H1 (cell line): ENCODE measurements around the gene ZNF609. TPM values are rescaled to one million over a fixed set of nuclear protein-coding genes. Genes with fewer than 3 reads are reported as not detected.

Source experiments
- CTCF ChIA-PET: fragments of 300-600 bp; sonication (Branson Sonifier 250); formaldehyde crosslinking; loops from one replicate; lab custom pipeline; 2021; ENCODE audit not compliant: partially characterized antibody; lab: Charles Lee
- POLR2A ChIA-PET: fragments of 300-600 bp; sonication (Branson Sonifier 250); formaldehyde crosslinking; loops from one replicate; lab custom pipeline; 2021; ENCODE audit warnings: inconsistent platforms; ENCODE audit not compliant: partially characterized antibody; lab: Charles Lee
- DNase-seq, 2 experiments: peaks; one replicate each; pipeline versions ENCODE4 v3.0.0 to v3.0.0-alpha.2; 2010 to 2022; ENCODE audit warnings: low spot score in 2 of 2, low read depth in 1 of 2, mixed read lengths in 1 of 2
- FAIRE-seq: peaks from 2 replicates; lab custom pipeline; 2011; peaks lifted over from hg19 to GRCh38; lab: Jason Lieb, UNC
- H2AFZ ChIP-seq: 2 replicates; pipeline ENCODE4 v1.8.1; 2012; ENCODE audit warnings: low read length, inconsistent platforms
- H2AK5ac ChIP-seq: 2 replicates; pipeline ENCODE4 v1.6.1; 2013; ENCODE audit warnings: low read depth, low read length
- H2BK120ac ChIP-seq: replicated peaks from 2 replicates; pipeline ENCODE3; 2013; ENCODE audit warnings: low read depth, low read length, inconsistent platforms
- H2BK12ac ChIP-seq: 2 replicates; pipeline ENCODE4 v1.6.1; 2013; ENCODE audit warnings: low read depth, low read length
- H2BK15ac ChIP-seq: 2 replicates; pipeline ENCODE4 v1.6.1; 2013; ENCODE audit warnings: low read length
- H2BK20ac ChIP-seq: 2 replicates; pipeline ENCODE4 v1.6.1; 2013; ENCODE audit warnings: low read length
- H2BK5ac ChIP-seq: 2 replicates; pipeline ENCODE4 v1.6.1; 2013; ENCODE audit warnings: low read depth, low read length
- H3K14ac ChIP-seq: 2 replicates; pipeline ENCODE4 v1.6.1; 2013; ENCODE audit warnings: inconsistent platforms; ENCODE audit not compliant: insufficient read length
- H3K18ac ChIP-seq: 2 replicates; pipeline ENCODE4 v1.6.1; 2013; ENCODE audit warnings: low read length; ENCODE audit errors: extremely low read depth
- H3K23ac ChIP-seq: 2 replicates; pipeline ENCODE4 v1.6.1; 2013; ENCODE audit warnings: inconsistent platforms; ENCODE audit not compliant: insufficient read length
- H3K23me2 ChIP-seq: 2 replicates; pipeline ENCODE4 v1.6.1; 2013; ENCODE audit warnings: low read depth, low read length
- H3K27ac ChIP-seq: 2 replicates; pipeline ENCODE4 v1.6.1; 2011; ENCODE audit warnings: low read depth, low read length, inconsistent platforms
- H3K27me3 ChIP-seq, 4 experiments: replicated peaks in 1 of 4; 1 replicate in 1 of 4; 2 replicates in 3 of 4; pipeline versions ENCODE4 v1.6.1 to v1.8.1; 2011 to 2013; ENCODE audit warnings: low read length in 3 of 4, mild to moderate bottlenecking in 3 of 4, inconsistent platforms in 2 of 4, mixed read lengths in 2 of 4, moderate library complexity in 1 of 4; ENCODE audit not compliant: control insufficient read depth in 3 of 4, insufficient read depth in 3 of 4; ENCODE audit errors: extremely low read depth in 1 of 4
- H3K36me3 ChIP-seq, 4 experiments: 2 replicates each; pipeline versions ENCODE4 v1.6.1 to v1.8.1; 2011 to 2013; ENCODE audit warnings: mild to moderate bottlenecking in 4 of 4, low read length in 3 of 4, moderate library complexity in 2 of 4, control low read depth in 1 of 4, inconsistent platforms in 1 of 4; ENCODE audit not compliant: insufficient read depth in 4 of 4, control insufficient read depth in 2 of 4
- H3K4ac ChIP-seq: replicated peaks from 2 replicates; pipeline ENCODE3; 2013; ENCODE audit warnings: low read length, low read depth, mixed read lengths, inconsistent platforms; ENCODE audit not compliant: insufficient read length
- H3K4me1 ChIP-seq, 4 experiments: replicated peaks in 1 of 4; 1 replicate in 1 of 4; 2 replicates in 3 of 4; pipeline versions ENCODE4 v1.6.1 to v1.8.1; 2011 to 2013; ENCODE audit warnings: low read length in 3 of 4, inconsistent platforms in 2 of 4, mixed read lengths in 1 of 4; ENCODE audit not compliant: insufficient read depth in 4 of 4, control insufficient read depth in 3 of 4
- H3K4me2 ChIP-seq, 2 experiments: 2 replicates each; pipeline versions ENCODE4 v1.6.1 to v1.8.1; 2011 to 2013; ENCODE audit warnings: low read depth in 2 of 2, low read length in 2 of 2, control low read depth in 1 of 2, inconsistent platforms in 1 of 2, mild to moderate bottlenecking in 1 of 2; ENCODE audit not compliant: insufficient read depth in 1 of 2
- H3K4me3 ChIP-seq, 4 experiments: fragments of 200-600, 300-600 bp in 1 of 4; sonication (generic), shearing (Covaris generic), sonication (Bioruptor Twin) in 1 of 4; 2 replicates each; pipeline versions ENCODE4 v1.5.1 to v1.8.1; 2011 to 2016; ENCODE audit warnings: low read length in 4 of 4, low read depth in 3 of 4, control low read depth in 2 of 4, inconsistent platforms in 2 of 4, mild to moderate bottlenecking in 2 of 4, mixed read lengths in 1 of 4, moderate library complexity in 1 of 4; ENCODE audit not compliant: insufficient read depth in 2 of 4; ENCODE audit errors: extremely low read depth in 1 of 4
- H3K56ac ChIP-seq: replicated peaks from 2 replicates; pipeline ENCODE3; 2013; ENCODE audit warnings: low read depth, mild to moderate bottlenecking, mixed read lengths, low read length, inconsistent platforms; ENCODE audit not compliant: insufficient read length
- H3K79me1 ChIP-seq: 2 replicates; pipeline ENCODE4 v1.6.1; 2013; ENCODE audit warnings: low read depth, low read length, control low read depth
- H3K79me2 ChIP-seq, 2 experiments: 2 replicates each; pipeline versions ENCODE4 v1.6.1 to v1.8.1; 2012 to 2013; ENCODE audit warnings: low read length in 2 of 2, mild to moderate bottlenecking in 2 of 2, inconsistent platforms in 1 of 2; ENCODE audit not compliant: insufficient read depth in 2 of 2, control insufficient read depth in 1 of 2
- H3K9ac ChIP-seq, 4 experiments: replicated peaks in 1 of 4; 1 replicate in 1 of 4; 2 replicates in 3 of 4; pipeline versions ENCODE4 v1.6.1 to v1.8.1; 2011 to 2013; ENCODE audit warnings: low read depth in 3 of 4, low read length in 3 of 4, control low read depth in 2 of 4, mild to moderate bottlenecking in 2 of 4, moderate library complexity in 2 of 4, inconsistent platforms in 1 of 4; ENCODE audit errors: extremely low read depth in 1 of 4
- H3K9me3 ChIP-seq, 2 experiments: 2 replicates each; pipeline versions ENCODE4 v1.6.1 to v1.8.1; 2012 to 2013; ENCODE audit warnings: mild to moderate bottlenecking in 2 of 2, moderate library complexity in 2 of 2, control low read depth in 1 of 2, inconsistent platforms in 1 of 2, low read depth in 1 of 2, low read length in 1 of 2, mixed read lengths in 1 of 2; ENCODE audit not compliant: insufficient read depth in 2 of 2
- H4K20me1 ChIP-seq, 2 experiments: replicated peaks in 1 of 2; 2 replicates each; pipeline versions ENCODE3 to v1.8.1; 2011 to 2013; ENCODE audit warnings: inconsistent platforms in 2 of 2, low read length in 2 of 2, mild to moderate bottlenecking in 1 of 2; ENCODE audit not compliant: insufficient read depth in 2 of 2, control insufficient read depth in 1 of 2
- H4K5ac ChIP-seq: 2 replicates; pipeline ENCODE4 v1.6.1; 2013; ENCODE audit warnings: low read length, low read depth, mixed read lengths, inconsistent platforms; ENCODE audit not compliant: insufficient read length
- H4K8ac ChIP-seq: 2 replicates; pipeline ENCODE4 v1.8.0; 2013; ENCODE audit warnings: mild to moderate bottlenecking, moderate library complexity, low read length, inconsistent platforms; ENCODE audit not compliant: insufficient read depth; ENCODE audit errors: extremely low read depth
- H4K91ac ChIP-seq: replicated peaks from 2 replicates; pipeline ENCODE3; 2013; ENCODE audit warnings: low read length, mixed read lengths, inconsistent platforms; ENCODE audit not compliant: insufficient read length
- EGR1 ChIP-seq: IDR thresholded peaks from 2 replicates; pipeline ENCODE4 v1.6.1; 2011; ENCODE audit warnings: low read depth, low read length, borderline replicate concordance
- JUN ChIP-seq: IDR thresholded peaks from 2 replicates; pipeline ENCODE4 v1.6.1; 2011; ENCODE audit warnings: low read depth, mild to moderate bottlenecking, improper control_type of control experiment, low read length
- PHF8 ChIP-seq: fragments of 200-600 bp; sonication (generic); conservative IDR thresholded peaks from 2 replicates; pipeline ENCODE4 v1.7.1; 2012; ENCODE audit warnings: low read depth, mild to moderate bottlenecking, inconsistent platforms, low read length, moderate library complexity
- RNF2 ChIP-seq: fragments of 200-900, 300-1000 bp; sonication (generic); IDR thresholded peaks from 2 replicates; pipeline ENCODE4 v1.7.1; 2016; ENCODE audit warnings: borderline replicate concordance, low read depth, mild to moderate bottlenecking, antibody characterized with exemption, low read length; ENCODE audit not compliant: poor library complexity, severe bottlenecking; ENCODE audit errors: missing control alignments
- WGBS, 2 experiments: shearing (Covaris generic) in 1 of 2; methylation state at CpG; one replicate each; pipeline versions ENCODE4 v1.1.6 to v1.1.7; 2013 to 2015; ENCODE audit warnings: low lambda C conversion rate in 2 of 2, mixed read lengths in 2 of 2, inconsistent platforms in 1 of 2, low coverage in 1 of 2, missing lambda C conversion rate in 1 of 2; ENCODE audit not compliant: insufficient replicate concordance in 2 of 2, insufficient coverage in 1 of 2, insufficient read length in 1 of 2; ENCODE audit errors: extremely low coverage in 1 of 2, missing lambda C conversion rate in 1 of 2; 5-methylcytosine and 5-hydroxymethylcytosine counted together
- polyA plus RNA-seq, 7 experiments: library from polyadenylated mRNA; depleted of rRNA in 3 of 7; stranded (reverse) in 5 of 7; unstranded in 2 of 7; fragments of >200 nt in 5 of 7; fragments of 200-250 nt in 2 of 7; gene quantifications; 1 replicate in 5 of 7; 2 replicates in 1 of 7; 4 replicates in 1 of 7; pipeline versions ENCODE4 v1.2.1 to v1.2.3, GENCODE V29; 2011 to 2013; ENCODE audit warnings: missing spikeins in 2 of 7, mixed read lengths in 2 of 7
- total RNA-seq: library from RNA; stranded (reverse); fragmentation: NEBNext Ultra II Directional; extraction: Animal tissue kit (Norgen Biotek cat#: 25700); gene quantifications from 2 replicates; pipeline ENCODE4 v1.2.1, GENCODE V29; 2021

ZNF609 gene
- total and polyA plus RNA-seq, 2 of the 8 experiments (the other 6 are each of a cell fraction or from before 2014, with no cell fraction given) = 15.5 to 47.8 TPM

GRCh38 chr15:64472161-64472560 lies 11.8 kb downstream of the ZNF609 start:
- 84% methylated on average over 4 of the region's 4 CpGs; no CpG with 5 or more reads in 1 of the 2 experiments for WGBS, 2 experiments
- TF ChIP-seq JUN (no peak), PHF8 (no peak), EGR1 (no peak), RNF2 (no peak)

More at GRCh38 chr15:64472161-64472560, 11.8 kb downstream of the ZNF609 start:
- Histone ChIP-seq H3K36me3 (peaks cover 0 to 2% (median 0%) of the 10 kb centered on the region in 4 experiments; a peak in 1 of 8 replicates), H2BK20ac (no peak overlapping the region), H3K4me3 (no peak overlapping the region), H3K4ac (no peak overlapping the region), H4K5ac (no peak overlapping the region), H3K79me1 (peaks cover 4% of the 10 kb centered on the region; the same call in 1 of the 2 replicates), H3K23ac (no peak overlapping the region), H4K20me1 (peaks cover 8 to 16% of the 10 kb centered on the region in 2 experiments), H2BK120ac (no peak overlapping the region), H4K8ac (no peak overlapping the region), H2BK15ac (no peak overlapping the region), H2BK5ac (no peak overlapping the region), H3K4me1 (no peaks in the 10 kb centered on the region; a peak in 2 of 7 replicates), H3K14ac (peak overlapping the region; percentile 48), H2AK5ac (no peak overlapping the region), H3K56ac (no peak overlapping the region), H3K9ac (no peak overlapping the region), H2BK12ac (no peak overlapping the region), H3K23me2 (no peaks in the 10 kb centered on the region), H2AFZ (no peak overlapping the region), H3K4me2 (no peak overlapping the region), H3K18ac (no peak overlapping the region), H3K27ac (no peak overlapping the region), H3K27me3 (no peaks in the 10 kb centered on the region), H3K9me3 (no peaks in the 10 kb centered on the region), H4K91ac (no peak overlapping the region), H3K79me2 (peaks cover 19 to 84% of the 10 kb centered on the region in 2 experiments)
- CTCF ChIA-PET = no interaction called here
- FAIRE-seq = no peak
- POLR2A ChIA-PET = interaction anchor here (1.1 to 1.4 kb wide), 5 partner anchors 8 to 85 kb away, joined by 3 to 5 read pairs (median 4); partner anchors contain the start of genes TRIP4 and ZNF609
- DNase-seq = no peak
